Right lung (tissue), 5 donors: ENCODE results near the gene PEBP1. TPM values are rescaled to one million over a fixed set of nuclear protein-coding genes. Genes with fewer than 3 reads are reported as not detected.
A peak's percentile ranks its signal among the peaks of the same experiment; 100 is the strongest.

Experiments used
- DNase-seq, 2 donors: peaks; one replicate each; pipeline ENCODE4 v3.0.0-alpha.2; 2013
- polyA plus RNA-seq, 5 donors: library from polyadenylated mRNA; unstranded; fragments of 120-200 nt; gene quantifications; one replicate each; pipeline versions ENCODE4 v1.2.1 to v1.2.3, GENCODE V29; 2013; ENCODE audit warnings: inconsistent platforms in 1 of 5, low replicate concordance in 1 of 5; ENCODE audit not compliant: insufficient read length in 5 of 5, insufficient read depth in 1 of 5

The PEBP1 gene
- polyA plus RNA-seq, 5 donors, result 230 to 282 (median 238) TPM

- DNase-seq, result peak; percentile 67 to 72
Observed at GRCh38 chr12:118188690-118189371, 52.9 kb downstream of the PEBP1 start.

GRCh38 chr12:118189741-118190191 is 53.8 kb downstream of the PEBP1 start:
- DNase-seq, result peak; percentile 56 to 60

- DNase-seq, result peak in 1 of 2 donors; percentile 14
Observed at GRCh38 chr12:118190266-118190665, 54.3 kb downstream of the PEBP1 start.

- no peak for DNase-seq
Observed at GRCh38 chr12:118193477-118193876, 57.6 kb downstream of the PEBP1 start.

GRCh38 chr12:118193958-118194357 is 58.0 kb downstream of the PEBP1 start:
- no peak for DNase-seq

Other genes with a start within 250 kb of the PEBP1 start
- under 1 TPM; 0.20 to 0.48 (median 0.27) TPM for gene KSR2, start 167.1 kb upstream of the PEBP1 start, polyA plus RNA-seq
- 10 to 100 TPM; 27.6 to 41.5 (median 36.5) TPM for gene RFC5, start 119.4 kb upstream of the PEBP1 start, polyA plus RNA-seq
- gene WSB2, start 74.9 kb upstream of the PEBP1 start, polyA plus RNA-seq, result 10 to 100 TPM; 49.6 to 56.2 (median 54.2) TPM
- 10 to 100 TPM; 28.0 to 39.8 (median 37.9) TPM for gene VSIG10, start 32.1 kb upstream of the PEBP1 start, polyA plus RNA-seq
- 10 to 100 TPM; 40.9 to 63.3 (median 46.4) TPM for gene TAOK3, start 236.8 kb downstream of the PEBP1 start, polyA plus RNA-seq
- 10 to 100 TPM; 42.6 to 63.0 (median 57.5) TPM for gene SUDS3, start 240.4 kb downstream of the PEBP1 start, polyA plus RNA-seq